NCI-H460 (cell line): ENCODE results near the gene KANSL1. TPM values are rescaled to one million over a fixed set of nuclear protein-coding genes. Genes with fewer than 3 reads are reported as not detected.
"Not testable (repeated sequence)": the region's sequence is repeated elsewhere in the genome, so short reads cannot be mapped to it uniquely, and the experiment has no call there.

Experiments
- DNase-seq: peaks from one replicate; pipeline ENCODE4 v3.0.0-alpha.2; 2016; ENCODE audit warnings: low read depth; ENCODE audit errors: extremely low read depth
- total RNA-seq: library from RNA; depleted of rRNA; stranded (reverse); fragments of >200 nt; shearing (Covaris generic); gene quantifications from 2 replicates; pipeline ENCODE4 v1.2.3, GENCODE V29; 2014

The KANSL1 gene
- total RNA-seq, 1 experiment from 2014 or later = 20.4 TPM

GRCh38 chr17:46120078-46120477, 73.2 kb downstream of the KANSL1 start:
- no peak for DNase-seq

- DNase-seq = no peak
Observed at GRCh38 chr17:46118964-46119363, 74.3 kb downstream of the KANSL1 start.

GRCh38 chr17:46117850-46118696, 75.2 kb downstream of the KANSL1 start:
- DNase-seq = no peak

GRCh38 chr17:46117117-46117516, 76.1 kb downstream of the KANSL1 start:
- DNase-seq = no peak

GRCh38 chr17:46115699-46116098, 77.5 kb downstream of the KANSL1 start:
- no peak for DNase-seq

- DNase-seq = not testable (repeated sequence)
Observed at GRCh38 chr17:46111236-46111635, 82.0 kb downstream of the KANSL1 start.

GRCh38 chr17:46110219-46110618, 83.0 kb downstream of the KANSL1 start:
- DNase-seq = no peak

GRCh38 chr17:46109603-46110189, 83.5 kb downstream of the KANSL1 start:
- no peak for DNase-seq

- no peak for DNase-seq
Observed at GRCh38 chr17:46108550-46109110, 84.6 kb downstream of the KANSL1 start.

GRCh38 chr17:46108120-46108519, 85.1 kb downstream of the KANSL1 start:
- no peak for DNase-seq

- no peak for DNase-seq
Observed at GRCh38 chr17:46106966-46107644, 86.1 kb downstream of the KANSL1 start.

GRCh38 chr17:46102806-46103205, 90.4 kb downstream of the KANSL1 start:
- not testable (repeated sequence) for DNase-seq

GRCh38 chr17:46101785-46102617, 91.2 kb downstream of the KANSL1 start:
- not testable (repeated sequence) for DNase-seq

GRCh38 chr17:46100590-46100989, 92.6 kb downstream of the KANSL1 start:
- DNase-seq = no peak

GRCh38 chr17:46099865-46100264, 93.4 kb downstream of the KANSL1 start:
- no peak for DNase-seq

- no peak for DNase-seq
Observed at GRCh38 chr17:46097497-46097896, 95.7 kb downstream of the KANSL1 start.

GRCh38 chr17:46092991-46093390, 100.2 kb downstream of the KANSL1 start:
- no peak for DNase-seq

- no peak for DNase-seq
Observed at GRCh38 chr17:46090871-46091270, 102.4 kb downstream of the KANSL1 start.

GRCh38 chr17:46089389-46089965, 103.8 kb downstream of the KANSL1 start:
- no peak for DNase-seq

- DNase-seq = no peak
Observed at GRCh38 chr17:46088595-46088994, 104.6 kb downstream of the KANSL1 start.
